ENCODE data around the gene TOLLIP. TPM values are rescaled to one million over a fixed set of nuclear protein-coding genes. Genes with fewer than 3 reads are reported as not detected.

The TOLLIP gene
- total and polyA plus RNA-seq, 2 experiments from 2014 or later = 39.0 to 58.7 TPM

DNA sequence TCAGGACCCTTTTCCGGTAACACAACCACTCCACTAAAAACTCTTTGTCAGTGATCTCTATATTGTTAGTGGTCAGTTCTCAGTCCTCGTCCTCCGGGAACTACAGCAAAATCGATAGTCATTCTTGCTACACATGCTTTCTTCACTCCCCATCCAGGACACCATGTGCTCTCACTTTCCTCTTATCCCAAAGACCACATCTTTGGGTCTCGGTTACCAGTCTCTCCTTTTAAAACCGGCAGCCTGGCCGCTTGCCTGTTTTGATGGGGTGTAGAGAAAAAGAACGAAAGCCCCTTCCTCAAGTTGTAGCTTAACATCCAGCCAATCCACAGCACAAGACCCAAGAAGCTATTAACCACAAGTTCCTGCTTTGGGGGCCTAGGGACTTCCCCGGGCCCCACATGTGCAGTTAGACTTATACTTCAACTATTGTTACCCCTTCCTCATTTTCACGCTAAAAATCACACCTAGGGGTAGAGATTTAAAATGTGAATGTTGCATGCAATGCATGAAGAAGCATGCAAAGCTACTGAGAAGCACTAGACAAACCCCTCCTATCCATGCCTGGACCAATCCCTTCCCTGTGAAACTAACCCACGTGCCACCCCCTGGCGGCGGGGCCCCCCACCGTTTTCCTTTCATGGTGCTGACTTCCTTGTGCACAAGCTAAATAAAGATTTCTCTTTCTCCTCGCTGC, 1.5 kb upstream of the TOLLIP start:
- H3K4me3 ChIP-seq = no peak overlapping the region
- no peaks in the 10 kb centered on the region for H3K36me3 ChIP-seq
- no peaks in the 10 kb centered on the region for H3K9me3 ChIP-seq (ENCODE audit: low read depth)
- peaks cover 6% of the 10 kb centered on the region for H3K4me1 ChIP-seq (ENCODE audit: low read depth)
- H3K27ac ChIP-seq = no peak overlapping the region
- TF ChIP-seq, protein P1, sequence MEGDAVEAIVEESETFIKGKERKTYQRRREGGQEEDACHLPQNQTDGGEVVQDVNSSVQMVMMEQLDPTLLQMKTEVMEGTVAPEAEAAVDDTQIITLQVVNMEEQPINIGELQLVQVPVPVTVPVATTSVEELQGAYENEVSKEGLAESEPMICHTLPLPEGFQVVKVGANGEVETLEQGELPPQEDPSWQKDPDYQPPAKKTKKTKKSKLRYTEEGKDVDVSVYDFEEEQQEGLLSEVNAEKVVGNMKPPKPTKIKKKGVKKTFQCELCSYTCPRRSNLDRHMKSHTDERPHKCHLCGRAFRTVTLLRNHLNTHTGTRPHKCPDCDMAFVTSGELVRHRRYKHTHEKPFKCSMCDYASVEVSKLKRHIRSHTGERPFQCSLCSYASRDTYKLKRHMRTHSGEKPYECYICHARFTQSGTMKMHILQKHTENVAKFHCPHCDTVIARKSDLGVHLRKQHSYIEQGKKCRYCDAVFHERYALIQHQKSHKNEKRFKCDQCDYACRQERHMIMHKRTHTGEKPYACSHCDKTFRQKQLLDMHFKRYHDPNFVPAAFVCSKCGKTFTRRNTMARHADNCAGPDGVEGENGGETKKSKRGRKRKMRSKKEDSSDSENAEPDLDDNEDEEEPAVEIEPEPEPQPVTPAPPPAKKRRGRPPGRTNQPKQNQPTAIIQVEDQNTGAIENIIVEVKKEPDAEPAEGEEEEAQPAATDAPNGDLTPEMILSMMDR (IDR thresholded peaks at IDR 0.05; ENCODE audit: low read depth, low read length) = no peak
- no peaks in the 10 kb centered on the region for H3K27me3 ChIP-seq
- DNase-seq (ENCODE audit: low read depth in 1 of 2, low spot score in 1 of 2) = no peak

DNA sequence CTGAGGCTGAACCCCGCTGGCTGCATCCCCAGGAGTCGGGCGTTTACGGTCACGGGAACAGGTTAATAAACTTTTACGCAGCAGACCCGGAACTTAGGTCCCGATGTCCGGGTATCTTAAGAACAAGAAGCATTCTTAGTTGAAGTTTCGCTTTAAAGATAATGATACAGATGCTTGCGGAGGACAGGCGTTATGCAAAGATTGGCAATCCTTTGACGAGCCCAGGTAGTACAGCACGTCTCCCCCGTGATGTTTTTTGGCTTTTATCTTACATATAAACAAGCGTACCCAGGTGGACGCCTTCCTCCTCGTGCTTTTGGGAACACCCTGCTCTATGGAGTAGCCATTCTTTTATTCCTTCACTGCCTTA, 871 bp upstream of the TOLLIP start:
- DNase-seq (ENCODE audit: low read depth in 1 of 2, low spot score in 1 of 2) = no peak
- peaks cover 6% of the 10 kb centered on the region for H3K4me1 ChIP-seq (ENCODE audit: low read depth)
- H3K27me3 ChIP-seq = no peaks in the 10 kb centered on the region
- TF ChIP-seq, protein P1 (IDR thresholded peaks at IDR 0.05; ENCODE audit: low read depth, low read length) = no peak
- peak overlapping the region; percentile 77 for H3K4me3 ChIP-seq
- no peaks in the 10 kb centered on the region for H3K36me3 ChIP-seq
- H3K27ac ChIP-seq = no peak overlapping the region
- no peaks in the 10 kb centered on the region for H3K9me3 ChIP-seq (ENCODE audit: low read depth)

DNA sequence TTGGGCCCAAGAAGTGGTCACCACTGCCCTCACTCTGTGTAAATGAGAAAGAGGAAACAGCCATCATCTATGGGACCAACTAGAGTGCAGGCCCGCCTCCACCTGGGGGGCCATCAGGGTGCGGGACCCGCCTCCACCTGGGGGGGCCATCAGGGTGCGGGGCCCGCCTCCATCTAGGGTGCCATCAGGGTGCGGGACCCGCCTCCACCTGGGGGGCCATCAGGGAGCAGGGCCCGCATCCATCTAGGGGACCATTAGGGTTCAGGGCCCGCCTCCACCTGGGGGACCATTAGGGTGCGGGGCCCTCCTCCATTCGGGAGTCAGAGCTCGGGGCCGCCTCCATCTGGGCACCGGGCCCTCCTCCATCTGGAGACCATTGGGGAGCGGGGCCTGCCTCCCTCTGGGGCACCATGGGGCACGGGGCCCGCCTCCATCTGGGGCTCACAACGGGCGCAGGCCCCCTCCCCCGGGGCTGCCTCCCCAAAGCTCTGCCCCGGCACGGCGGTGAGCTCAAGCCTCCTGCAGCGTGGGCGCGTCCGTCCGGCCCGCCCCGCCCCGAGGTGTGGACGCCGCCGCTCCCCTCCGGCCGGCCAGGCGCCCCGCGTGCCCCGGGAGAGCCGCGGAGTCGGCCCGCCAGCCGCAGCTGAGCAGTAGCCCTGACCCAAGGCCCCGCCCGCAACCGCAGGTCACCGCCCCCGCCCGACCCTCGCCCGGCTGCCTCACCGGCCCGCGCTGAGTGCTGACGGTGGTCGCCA, 512 bp downstream of the TOLLIP start:
- H3K27ac ChIP-seq = peak overlapping the region; percentile 89
- no peak for DNase-seq (ENCODE audit: low read depth in 1 of 2, low spot score in 1 of 2)
- TF ChIP-seq, protein P1 (IDR thresholded peaks at IDR 0.05; ENCODE audit: low read depth, low read length) = no peak

DNA sequence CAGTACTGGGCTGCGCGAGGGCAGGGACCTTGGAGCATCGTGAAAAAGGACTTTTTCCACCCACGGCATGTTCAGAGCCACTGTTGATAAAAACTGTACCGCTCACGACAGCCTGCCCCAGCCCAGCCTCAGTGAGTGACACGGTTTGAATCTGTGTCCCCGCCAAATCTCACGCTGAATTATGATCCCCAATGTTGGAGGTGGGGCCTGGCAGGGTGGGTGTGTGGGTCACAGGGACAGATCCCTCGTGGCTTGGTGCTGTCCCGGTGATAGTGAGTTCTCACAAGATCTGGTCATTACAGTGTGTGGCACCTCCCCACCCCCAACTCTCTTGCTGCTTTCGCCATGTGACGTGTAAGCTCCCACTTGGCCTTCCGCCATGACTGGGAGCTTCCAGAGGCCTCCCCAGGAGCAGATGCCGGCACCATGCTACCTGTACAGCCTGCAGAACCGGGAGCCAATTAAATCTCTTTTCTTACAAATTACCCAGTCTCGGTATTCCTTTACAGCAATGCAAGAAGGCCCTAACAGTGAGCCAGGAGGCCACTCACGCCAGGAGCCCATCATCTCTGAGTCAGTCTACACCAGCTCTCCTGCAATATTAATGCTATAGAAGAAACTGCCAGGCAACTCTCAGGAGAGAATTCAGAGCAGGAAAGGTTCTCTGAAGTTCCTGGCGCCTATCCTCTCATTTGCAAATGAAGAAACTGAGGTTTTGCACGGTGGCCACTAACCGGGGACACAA, 1.3 kb downstream of the TOLLIP start:
- Histone ChIP-seq H3K9me3 (ENCODE audit: low read depth) (no peaks in the 10 kb centered on the region), H3K36me3 (no peaks in the 10 kb centered on the region), H3K4me3 (peak overlapping the region; percentile 77), H3K27me3 (no peaks in the 10 kb centered on the region), H3K27ac (no peak overlapping the region), H3K4me1 (ENCODE audit: low read depth) (peaks cover 16% of the 10 kb centered on the region)
- TF ChIP-seq, protein P1 (IDR thresholded peaks at IDR 0.05; ENCODE audit: low read depth, low read length) = no peak
- peak in 1 of 2 donors; percentile 16 for DNase-seq (ENCODE audit: low read depth in 1 of 2, low spot score in 1 of 2)

More for the DNA sequence above, 512 bp downstream of the TOLLIP start:
- peaks cover 16% of the 10 kb centered on the region for H3K4me1 ChIP-seq (ENCODE audit: low read depth)
- H3K4me3 ChIP-seq = peak overlapping the region; percentile 77
- H3K27me3 ChIP-seq = no peaks in the 10 kb centered on the region
- H3K36me3 ChIP-seq = no peaks in the 10 kb centered on the region
- no peaks in the 10 kb centered on the region for H3K9me3 ChIP-seq (ENCODE audit: low read depth)

DNA sequence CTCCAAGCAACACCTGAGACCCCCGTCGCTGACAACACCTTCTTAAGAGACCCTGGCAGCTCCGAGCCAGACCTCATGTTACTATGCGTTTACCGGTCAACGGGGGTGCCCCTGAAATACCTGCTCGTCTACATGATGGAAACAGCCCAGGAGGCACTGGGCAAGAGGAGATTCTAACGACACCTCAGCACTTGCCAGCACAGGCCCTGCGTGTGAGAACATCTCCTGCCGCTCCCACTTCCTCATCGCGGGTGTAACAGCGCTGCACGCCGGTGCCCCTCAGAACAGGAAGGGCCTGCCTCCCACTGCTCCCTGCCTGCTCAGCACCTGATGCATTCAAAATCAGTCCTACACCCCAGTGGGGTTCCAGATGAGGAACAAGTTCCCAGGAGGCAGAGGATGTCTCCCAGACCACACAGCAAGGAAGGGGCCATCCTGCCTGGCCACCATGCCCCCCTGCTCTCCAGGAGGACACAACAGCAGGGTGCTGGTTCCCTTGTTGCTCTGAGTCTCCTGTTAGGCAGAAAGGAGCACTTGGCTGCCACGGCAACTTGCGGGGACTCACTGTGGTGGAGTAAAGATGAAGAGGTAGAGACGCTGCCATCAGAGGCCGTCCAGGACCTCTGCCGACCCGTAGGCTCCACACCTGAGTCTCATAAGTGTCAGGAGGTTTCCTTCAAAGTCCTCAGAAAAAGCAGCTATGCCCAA, 2.1 kb downstream of the TOLLIP start:
- TF ChIP-seq, protein P1 (IDR thresholded peaks at IDR 0.05; ENCODE audit: low read depth, low read length) = no peak
- no peak for DNase-seq (ENCODE audit: low read depth in 1 of 2, low spot score in 1 of 2)

More for the DNA sequence above, 2.1 kb downstream of the TOLLIP start:
- H3K27ac ChIP-seq = no peak overlapping the region
- no peak overlapping the region for H3K4me3 ChIP-seq
- H3K36me3 ChIP-seq = no peaks in the 10 kb centered on the region
- peaks cover 16% of the 10 kb centered on the region for H3K4me1 ChIP-seq (ENCODE audit: low read depth)
- no peaks in the 10 kb centered on the region for H3K27me3 ChIP-seq
- H3K9me3 ChIP-seq (ENCODE audit: low read depth) = no peaks in the 10 kb centered on the region
